Right ventricle myocardium superior (tissue), 1 donor: ENCODE data around the gene PRKACB. TPM values are rescaled to one million over a fixed set of nuclear protein-coding genes. Genes with fewer than 3 reads are reported as not detected.

ENCODE experiments used
- ATAC-seq: fragments of 200-7000 bp; cut with Tn5 transposase; one replicate; pipeline ENCODE4 v1.9.1; 2020; ENCODE audit warnings: mild to moderate bottlenecking; ENCODE audit not compliant: poor library complexity
- DNase-seq: peaks from one replicate; pipeline ENCODE4 v3.0.0-alpha.2; 2020
- intact Hi-C: fragments of 100-400 bp; cut with DNase I; formaldehyde crosslinking; loops from one replicate; pipeline ENCODE4 v1.11.2; 2022
- total RNA-seq: library from RNA; stranded (reverse); fragmentation: NEBNext Ultra II Directional; extraction: Animal tissue kit (Norgen Biotek cat#: 25700); gene quantifications from one replicate; pipeline ENCODE4 v1.2.1, GENCODE V29; 2021
- donor health status: DM: no; HTN: yes; CAD: no; lungs with severe emphysema.

Gene PRKACB
- total RNA-seq, 1 donor from 2014 or later, result 30.8 TPM

GRCh38 chr1:84146411-84147032, 2.5 kb downstream of the PRKACB start:
- intact Hi-C loops, result no loop called here
- ATAC-seq (no peak), DNase-seq (no peak)

DNA sequence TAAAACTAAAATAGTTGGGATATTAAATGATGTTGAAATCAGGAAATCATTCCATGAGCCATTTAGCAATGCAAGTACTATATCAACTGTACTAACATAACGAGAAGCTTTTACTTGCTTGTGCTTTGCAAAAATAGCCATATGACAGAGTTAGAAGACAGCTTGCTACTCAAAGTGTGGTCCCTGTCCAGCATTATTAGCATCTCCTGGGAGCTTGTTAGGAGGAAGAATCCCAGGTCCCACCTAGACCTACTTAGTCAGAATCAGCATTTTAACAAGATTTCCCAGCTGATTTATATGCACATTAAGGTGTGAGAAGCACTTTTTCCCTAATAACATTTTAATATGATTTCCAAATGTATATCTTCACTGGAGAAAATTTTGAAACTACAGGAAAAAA, 4.7 kb downstream of the PRKACB start:
- intact Hi-C loops, result no loop called here
- ATAC-seq (no peak), DNase-seq (no peak)

GRCh38 chr1:84152649-84153056, 8.6 kb downstream of the PRKACB start:
- DNase-seq (no peak), ATAC-seq (no peak)
- intact Hi-C loops, result no loop called here

DNA sequence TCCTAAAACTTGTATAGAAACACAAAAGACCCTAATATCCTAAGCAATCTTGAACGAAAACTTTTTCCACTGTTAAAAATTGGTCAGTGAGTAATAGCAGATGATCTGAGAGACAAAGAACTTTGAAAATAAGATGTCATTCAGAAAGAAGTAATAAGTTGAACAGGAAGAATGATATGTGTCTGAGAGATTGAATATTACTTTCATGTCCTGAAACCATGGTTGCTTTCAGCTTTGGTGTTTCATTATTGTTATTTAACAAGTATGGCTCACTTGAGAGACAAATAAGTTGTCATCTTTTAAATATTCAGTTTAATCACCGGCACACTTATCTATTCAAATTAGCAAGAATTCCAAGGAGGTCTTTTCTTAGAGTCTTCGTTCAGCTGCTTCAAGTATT, 11.4 kb downstream of the PRKACB start:
- intact Hi-C loops, result no loop called here
- DNase-seq (no peak), ATAC-seq (no peak)

GRCh38 chr1:84156210-84156621, 12.1 kb downstream of the PRKACB start:
- no peak for ATAC-seq
- intact Hi-C loops, result no loop called here
- no peak for DNase-seq

DNA sequence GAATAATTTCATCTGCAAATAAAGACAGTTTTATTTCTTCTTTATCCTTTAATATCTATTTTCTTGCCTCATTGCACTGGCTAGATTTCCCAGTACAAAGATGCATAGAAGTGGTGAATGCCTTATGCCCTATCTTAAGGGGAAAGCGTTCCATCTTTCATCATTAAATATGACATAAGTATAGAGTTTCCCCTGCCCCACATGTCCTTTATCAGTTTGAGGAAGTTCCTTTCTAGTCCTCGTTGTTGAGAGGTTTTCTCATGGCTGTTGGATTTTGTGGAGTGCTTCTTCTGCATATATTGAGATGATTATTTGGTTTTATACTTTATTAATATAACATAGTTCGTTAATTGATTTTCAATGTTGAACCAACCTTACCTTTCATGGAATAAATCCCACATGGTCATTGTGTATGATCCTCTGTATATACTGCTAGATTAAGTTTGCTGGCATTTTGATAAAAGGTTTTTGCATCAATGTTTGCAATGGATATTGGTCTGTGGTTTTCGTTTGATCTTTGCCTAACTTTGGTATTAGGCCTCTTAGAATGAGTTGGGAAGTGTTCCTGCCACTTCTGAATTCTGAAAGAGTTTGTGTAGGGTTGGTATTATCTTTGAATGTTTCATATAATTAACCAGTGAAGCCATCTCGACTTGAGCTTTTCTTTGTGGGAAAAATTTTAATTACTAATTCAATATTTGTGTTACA, 15.6 kb downstream of the PRKACB start:
- DNase-seq, result no peak
- ATAC-seq, result no peak
- intact Hi-C loops, result no loop called here

DNA sequence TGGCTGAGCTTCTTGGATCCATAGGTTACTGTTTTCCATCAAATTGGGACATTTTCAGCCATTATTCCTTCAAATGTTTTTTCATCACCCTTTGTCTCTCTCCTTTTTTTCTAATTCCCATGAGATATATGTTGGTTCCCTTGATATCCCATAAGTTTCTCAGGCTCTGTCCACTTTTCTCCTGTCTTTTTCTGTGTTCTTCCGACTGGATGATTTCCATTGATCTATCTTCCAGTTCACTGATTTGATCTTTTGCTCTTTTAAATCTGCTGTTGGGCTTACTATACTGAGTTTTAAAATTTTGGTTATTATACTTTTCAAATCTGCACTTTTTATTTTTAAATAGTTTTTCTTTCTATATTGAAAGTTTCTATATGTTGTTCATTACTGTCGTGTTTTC, 18.2 kb downstream of the PRKACB start:
- ATAC-seq (no peak), DNase-seq (no peak)
- intact Hi-C loops, result no loop called here

DNA sequence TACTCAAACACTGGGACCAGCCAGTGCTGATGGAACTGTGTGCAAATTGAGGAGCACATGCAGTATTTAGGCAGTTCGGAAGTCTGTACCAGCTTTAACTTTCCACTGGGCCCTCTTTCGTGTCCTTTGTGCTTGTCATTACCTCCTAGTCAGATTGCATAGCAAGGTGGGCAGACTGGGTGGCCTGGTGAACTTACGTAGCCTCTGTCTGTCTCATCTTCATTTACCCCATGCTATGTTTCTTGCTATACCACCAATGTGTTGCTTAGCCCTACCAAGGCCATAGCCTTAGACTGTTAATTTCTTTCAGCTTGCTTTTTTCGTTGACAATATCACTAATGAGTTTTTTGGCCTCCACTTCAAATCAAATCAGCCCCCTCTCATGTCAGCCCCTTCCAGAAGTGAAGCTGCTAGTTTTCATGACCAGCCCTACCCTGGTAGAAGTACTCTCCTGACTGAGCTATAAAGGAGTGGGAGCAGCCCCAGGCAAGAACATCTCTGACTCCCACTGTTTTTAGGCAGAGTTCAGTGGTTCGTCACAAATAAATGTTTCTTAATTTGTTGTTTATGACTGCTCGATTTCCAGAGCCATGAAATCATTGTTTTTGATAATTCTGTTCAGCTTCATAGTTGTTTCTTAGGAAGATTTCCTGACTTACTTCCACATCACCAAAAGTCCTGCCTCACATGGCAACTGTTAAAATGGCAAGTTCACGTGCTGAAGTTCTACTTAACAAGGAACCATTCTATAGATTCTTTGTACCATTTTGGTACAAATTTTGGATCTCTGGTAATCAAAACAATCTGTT, 19.3 kb downstream of the PRKACB start:
- no peak for DNase-seq
- intact Hi-C loops, result no loop called here
- no peak for ATAC-seq

DNA sequence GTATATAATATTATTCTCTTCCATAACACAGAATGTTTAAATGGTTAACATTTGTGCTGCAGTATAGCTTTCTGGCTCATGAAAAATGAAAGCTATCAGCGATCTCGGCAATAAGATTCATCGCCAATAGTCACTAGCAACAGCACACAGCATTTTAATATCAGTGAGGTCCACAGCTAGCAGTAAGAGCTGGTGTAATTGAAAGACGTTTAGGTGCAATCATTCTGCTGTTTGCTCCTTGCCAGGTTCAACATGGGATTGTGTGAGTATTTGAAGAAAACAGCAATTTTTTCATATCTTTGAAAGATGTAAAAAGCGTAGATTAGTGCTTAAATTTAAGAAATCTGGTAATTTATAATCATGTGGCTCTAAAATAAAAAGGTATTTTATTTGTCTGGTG, 20.1 kb downstream of the PRKACB start:
- no peak for DNase-seq
- ATAC-seq, result no peak
- intact Hi-C loops, result no loop called here

- DNase-seq, result no peak
- no peak for ATAC-seq
- intact Hi-C loops, result no loop called here
Observed at GRCh38 chr1:84164567-84165021, 20.5 kb downstream of the PRKACB start.

- no peak for ATAC-seq
- intact Hi-C loops, result no loop called here
- no peak for DNase-seq
Observed at GRCh38 chr1:84165601-84166000, 21.5 kb downstream of the PRKACB start.

DNA sequence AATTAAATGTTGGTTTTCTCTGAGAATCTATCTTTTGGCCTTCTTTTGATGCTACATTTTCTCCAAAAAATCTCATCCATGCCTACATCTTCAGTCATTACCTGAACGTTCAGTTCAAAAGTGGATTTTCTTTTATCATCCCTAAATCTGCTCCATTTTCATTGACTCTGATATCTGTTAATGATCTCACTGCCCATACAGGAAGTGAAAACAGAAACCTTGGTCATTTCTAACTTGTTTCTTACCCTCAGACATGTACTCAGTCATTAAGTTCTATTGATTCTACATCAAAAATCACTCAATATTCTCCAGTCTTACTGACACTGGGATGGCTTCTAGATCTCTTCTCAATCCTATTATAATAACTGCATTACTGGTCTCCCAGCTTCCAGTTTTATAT, 22.7 kb downstream of the PRKACB start:
- DNase-seq, result no peak
- intact Hi-C loops, result no loop called here
- no peak for ATAC-seq

- intact Hi-C loops, result no loop called here
- DNase-seq, result no peak
- ATAC-seq, result no peak
Observed at GRCh38 chr1:84168783-84169182, 24.7 kb downstream of the PRKACB start.

DNA sequence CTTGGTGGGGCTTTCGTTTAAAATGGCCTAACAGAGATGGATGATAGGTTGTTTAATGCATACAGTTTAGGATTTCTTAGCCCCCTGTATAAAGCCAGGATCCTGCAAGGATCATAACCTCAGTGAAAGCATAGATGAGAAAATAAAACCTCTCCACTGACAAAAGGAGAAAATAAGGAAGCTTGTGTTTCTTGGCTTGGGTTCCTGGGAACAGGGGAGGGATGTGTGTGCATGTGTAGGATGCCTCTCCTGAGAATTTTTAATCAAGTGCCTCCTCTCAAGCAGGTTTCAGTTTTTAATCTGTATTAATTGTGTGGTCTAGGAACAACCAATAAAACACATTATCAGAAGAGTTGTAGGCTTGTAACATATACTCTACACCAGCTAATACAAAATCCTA, 26.1 kb downstream of the PRKACB start:
- ATAC-seq, result no peak
- intact Hi-C loops, result no loop called here
- DNase-seq, result no peak

- intact Hi-C loops, result no loop called here
- no peak for ATAC-seq
- DNase-seq, result no peak
Observed at GRCh38 chr1:84171481-84171880, 27.4 kb downstream of the PRKACB start.

GRCh38 chr1:84174051-84174556, 30.0 kb downstream of the PRKACB start:
- intact Hi-C loops, result no loop called here
- ATAC-seq (no peak), DNase-seq (no peak)

DNA sequence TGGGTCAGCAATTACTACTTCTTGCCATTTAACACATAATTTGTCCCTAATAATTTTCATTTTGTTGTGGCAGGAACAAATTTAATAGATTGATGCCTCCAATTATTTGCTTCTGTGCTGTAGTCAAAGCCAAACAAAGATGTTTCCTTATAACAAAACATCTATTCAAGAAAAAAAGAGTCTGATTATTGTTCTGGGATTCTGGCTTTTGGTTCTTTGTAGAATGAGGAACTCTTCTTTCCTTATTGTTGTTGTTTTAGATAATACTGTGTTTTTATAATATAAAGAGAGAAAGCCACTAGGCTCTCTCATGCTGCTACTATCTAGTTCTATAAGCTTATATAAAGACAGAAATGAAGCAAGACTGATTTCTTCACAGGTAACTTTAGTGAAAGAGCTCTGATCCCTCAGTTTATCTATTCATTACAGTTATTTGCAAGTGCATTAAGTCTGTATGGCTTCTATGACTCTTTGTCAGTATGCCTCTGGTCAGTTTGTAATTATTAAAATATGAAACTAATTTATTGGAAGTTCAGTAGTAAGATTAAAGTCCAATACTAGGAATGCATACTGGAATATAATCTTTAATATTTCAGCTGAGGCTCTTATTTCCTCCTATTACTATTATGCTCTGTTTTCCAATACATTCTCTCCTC, 37.4 kb downstream of the PRKACB start:
- ATAC-seq (no peak), DNase-seq (no peak)
- intact Hi-C loops, result no loop called here

DNA sequence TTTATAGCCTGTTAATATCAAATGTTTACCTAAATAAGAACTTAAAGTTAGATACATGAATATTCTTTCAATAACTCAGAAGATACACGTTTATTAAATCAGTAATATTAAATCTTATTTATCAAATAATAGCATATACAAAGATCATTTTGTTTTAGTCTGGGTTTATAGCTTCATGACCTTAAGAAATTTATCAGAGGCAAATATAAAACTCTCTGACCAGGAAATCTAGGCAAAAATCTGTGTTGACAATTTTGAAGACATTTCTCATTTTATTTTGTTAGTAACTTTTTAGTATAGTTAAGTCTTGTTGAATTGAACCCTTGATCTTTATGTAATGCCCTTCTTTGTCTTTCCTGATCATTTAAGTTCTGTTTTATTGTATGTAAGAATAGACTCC, 46.4 kb downstream of the PRKACB start:
- intact Hi-C loops, result no loop called here
- no peak for ATAC-seq
- no peak for DNase-seq

GRCh38 chr1:84192681-84193080, 48.6 kb downstream of the PRKACB start:
- DNase-seq (no peak), ATAC-seq (no peak)
- intact Hi-C loops, result no loop called here
